ENCODE measurements around the gene CD99L2. TPM values are rescaled to one million over a fixed set of nuclear protein-coding genes. Genes with fewer than 3 reads are reported as not detected.

Gene CD99L2
- total RNA-seq, 2 donors from 2014 or later, result 11.3 to 18.7 TPM

GRCh38 chrX:150813922-150814321, 84.5 kb downstream of the CD99L2 start:
- no peaks in the 10 kb centered on the region for H3K9me3 ChIP-seq (ENCODE audit: control insufficient read depth, low read length)
- no peaks in the 10 kb centered on the region for H3K27me3 ChIP-seq (ENCODE audit: control insufficient read depth, insufficient read depth, low read length, poor library complexity, severe bottlenecking)
- no peak overlapping the region for H3K4me3 Mint-ChIP-seq
- DNase-seq, result no peak
- peaks cover 54% of the 10 kb centered on the region for H3K36me3 Mint-ChIP-seq (ENCODE audit: low read depth)
- H3K9ac ChIP-seq (ENCODE audit: extremely low read depth, low read length, poor library complexity, severe bottlenecking), result no peak overlapping the region
- no peaks in the 10 kb centered on the region for H3K4me1 Mint-ChIP-seq
- no peak overlapping the region for H3K27ac ChIP-seq (ENCODE audit: low read depth, low read length)
- 93 to 100% methylated on average over 1 to 2 of the region's 5 CpGs for WGBS, 2 experiments (ENCODE audit: insufficient coverage in 1 of 2, insufficient read length in 1 of 2)
- no peaks in the 10 kb centered on the region for H3K36me3 ChIP-seq (ENCODE audit: control insufficient read depth, insufficient read depth, low read length)
- no peak overlapping the region for H3K27ac Mint-ChIP-seq
- no peaks in the 10 kb centered on the region for H3K4me1 ChIP-seq (ENCODE audit: control insufficient read depth, insufficient read depth, low read length)
- no peak overlapping the region for H3K4me3 ChIP-seq (ENCODE audit: low read length)
- TF ChIP-seq CTCF (conservative IDR thresholded peaks at IDR 0.05), result no peak
- H3K27me3 Mint-ChIP-seq (ENCODE audit: insufficient read depth), result no peaks in the 10 kb centered on the region
- no peaks in the 10 kb centered on the region for H3K9me3 Mint-ChIP-seq

DNA sequence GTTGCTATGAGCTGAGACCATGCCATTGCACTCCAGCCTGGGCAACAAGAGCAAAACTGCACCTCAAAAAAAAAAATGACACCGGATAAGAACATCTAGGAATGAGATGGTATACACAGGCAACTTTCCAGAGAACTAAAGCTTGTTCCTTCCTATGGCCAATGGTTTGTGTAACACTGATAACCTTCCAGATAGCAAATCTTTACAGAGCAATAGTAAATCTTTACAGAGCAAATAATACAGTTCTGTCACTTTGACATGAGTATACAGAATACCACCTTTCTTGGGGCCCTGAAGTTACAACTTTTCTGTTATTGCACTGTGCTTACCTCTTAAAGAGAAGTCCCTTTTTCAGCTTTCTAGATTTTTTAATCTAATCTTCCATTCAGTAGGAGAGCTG, 91.6 kb downstream of the CD99L2 start:
- H3K4me1 Mint-ChIP-seq, result no peaks in the 10 kb centered on the region
- 100% methylated on average over 1 of the region's 1 CpG; no CpG with 5 or more reads in 1 of the 2 experiments for WGBS, 2 experiments (ENCODE audit: insufficient coverage in 1 of 2, insufficient read length in 1 of 2)

DNA sequence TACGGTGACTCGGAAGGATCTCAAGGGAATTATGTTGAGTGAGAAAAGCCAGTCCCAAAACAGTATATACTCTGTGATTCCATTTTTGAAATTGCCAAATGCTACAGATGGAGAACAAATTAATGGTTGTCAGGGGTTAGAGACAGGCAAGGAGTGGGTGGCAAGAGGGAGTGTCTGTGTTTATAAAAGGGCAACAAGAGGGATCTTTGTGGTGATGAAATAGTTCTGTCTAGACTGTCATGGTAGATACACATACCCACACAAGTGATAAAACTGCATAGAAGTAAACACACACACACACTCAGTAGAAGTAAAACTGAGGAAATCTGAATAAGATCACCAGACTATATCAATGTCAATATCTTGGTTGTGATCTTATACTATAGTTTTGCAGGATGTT, 92.7 kb downstream of the CD99L2 start:
- no peaks in the 10 kb centered on the region for H3K27me3 ChIP-seq (ENCODE audit: control insufficient read depth, insufficient read depth, low read length, poor library complexity, severe bottlenecking)
- H3K27ac Mint-ChIP-seq, result no peak overlapping the region
- H3K9me3 Mint-ChIP-seq, result peaks cover 2% of the 10 kb centered on the region
- no peak for DNase-seq
- TF ChIP-seq CTCF (conservative IDR thresholded peaks at IDR 0.05), result no peak
- H3K27ac ChIP-seq (ENCODE audit: low read depth, low read length), result no peak overlapping the region
- peaks cover 65% of the 10 kb centered on the region for H3K36me3 Mint-ChIP-seq (ENCODE audit: low read depth)
- H3K27me3 Mint-ChIP-seq (ENCODE audit: insufficient read depth), result no peaks in the 10 kb centered on the region
- H3K9me3 ChIP-seq (ENCODE audit: control insufficient read depth, low read length), result no peaks in the 10 kb centered on the region
- no peak overlapping the region for H3K4me3 Mint-ChIP-seq
- peaks cover 8% of the 10 kb centered on the region for H3K4me1 Mint-ChIP-seq
- H3K4me3 ChIP-seq (ENCODE audit: low read length), result no peak overlapping the region
- H3K9ac ChIP-seq (ENCODE audit: extremely low read depth, low read length, poor library complexity, severe bottlenecking), result no peak overlapping the region
- H3K4me1 ChIP-seq (ENCODE audit: control insufficient read depth, insufficient read depth, low read length), result no peaks in the 10 kb centered on the region
- H3K36me3 ChIP-seq (ENCODE audit: control insufficient read depth, insufficient read depth, low read length), result no peaks in the 10 kb centered on the region
- 91% methylated on average over 2 of the region's 2 CpGs; no CpG with 5 or more reads in 1 of the 2 experiments for WGBS, 2 experiments (ENCODE audit: insufficient coverage in 1 of 2, insufficient read length in 1 of 2)

More for the DNA sequence above, 91.6 kb downstream of the CD99L2 start:
- Mint-ChIP-seq H3K27ac (no peak overlapping the region), H3K36me3 (ENCODE audit: low read depth) (peaks cover 60% of the 10 kb centered on the region), H3K4me3 (no peak overlapping the region), H3K9me3 (peaks cover 2% of the 10 kb centered on the region), H3K27me3 (ENCODE audit: insufficient read depth) (no peaks in the 10 kb centered on the region)
- no peak for DNase-seq
- H3K9me3 ChIP-seq (ENCODE audit: control insufficient read depth, low read length), result no peaks in the 10 kb centered on the region
- H3K9ac ChIP-seq (ENCODE audit: extremely low read depth, low read length, poor library complexity, severe bottlenecking), result no peak overlapping the region
- H3K27me3 ChIP-seq (ENCODE audit: control insufficient read depth, insufficient read depth, low read length, poor library complexity, severe bottlenecking), result no peaks in the 10 kb centered on the region
- no peak overlapping the region for H3K27ac ChIP-seq (ENCODE audit: low read depth, low read length)
- no peak overlapping the region for H3K4me3 ChIP-seq (ENCODE audit: low read length)
- H3K36me3 ChIP-seq (ENCODE audit: control insufficient read depth, insufficient read depth, low read length), result no peaks in the 10 kb centered on the region
- no peak for TF ChIP-seq CTCF (conservative IDR thresholded peaks at IDR 0.05)
- H3K4me1 ChIP-seq (ENCODE audit: control insufficient read depth, insufficient read depth, low read length), result no peaks in the 10 kb centered on the region

Measured in endodermal cell (in vitro differentiated cells).